Bronchial smooth muscle cell (primary cell): ENCODE data around the gene F8A1. TPM values are rescaled to one million over a fixed set of nuclear protein-coding genes. Genes with fewer than 3 reads are reported as not detected.

Experiments
- total RNA-seq: library from RNA; depleted of rRNA; stranded (reverse); fragments of >200 nt; gene quantifications from 2 replicates; pipeline ENCODE4 v1.2.1, GENCODE V29; 2014

Gene F8A1
- 1.1 and 2.0 TPM in 2 replicates for total RNA-seq

GRCh38 chrX:154886069-154886788 lies at the start of gene F8A1:
TSS of gene F8A1 (plus strand) at chrX:154886355. CDS start at chrX:154886375, 20 bp downstream.

Other genes starting within 250 kb of the F8A1 start
- not detected in 2 replicates for gene CTAG2, start 232.8 kb upstream of the F8A1 start, total RNA-seq
- gene GAB3, start 135.3 kb upstream of the F8A1 start, total RNA-seq: 2.0 and 3.0 TPM in 2 replicates
- 29.2 and 36.2 TPM in 2 replicates for gene DKC1, start 123.5 kb upstream of the F8A1 start, total RNA-seq
- gene MPP1, start 80.9 kb upstream of the F8A1 start, total RNA-seq: 32.0 and 42.9 TPM in 2 replicates
- gene SMIM9, start 51.7 kb upstream of the F8A1 start, total RNA-seq: not detected in 2 replicates
- gene F8, start 136.4 kb downstream of the F8A1 start, total RNA-seq: 4.0 and 7.6 TPM in 2 replicates
- 19.5 and 40.6 TPM in 2 replicates for gene FUNDC2, start 140.5 kb downstream of the F8A1 start, total RNA-seq
- 3.0 and 7.1 TPM in 2 replicates for gene CMC4, start 184.8 kb downstream of the F8A1 start, total RNA-seq
- gene MTCP1, start 184.8 kb downstream of the F8A1 start, total RNA-seq: 21.8 and 24.1 TPM in 2 replicates
- 9.3 and 11.5 TPM in 2 replicates for gene BRCC3, start 185.2 kb downstream of the F8A1 start, total RNA-seq